Endothelial cell of umbilical vein (primary cell): ENCODE results near the gene MSMB. TPM values are rescaled to one million over a fixed set of nuclear protein-coding genes. Genes with fewer than 3 reads are reported as not detected.
A peak's percentile ranks its signal among the peaks of the same experiment; 100 is the strongest.

Experiments used
- BruUV-seq: library from RNA; stranded (reverse); fragments of 400-500 nt; replicated peaks from 2 replicates; lab custom pipeline; 2021; lab: Mats Ljungman, UMichigan
- CTCF ChIA-PET: fragments of 300-600, 350-600 bp; sonication (Branson Sonifier 250); formaldehyde crosslinking; loops from one replicate; lab custom pipeline; 2021; ENCODE audit warnings: antibody characterized with exemption, inconsistent platforms; lab: Charles Lee
- POLR2A ChIA-PET: fragments of 300-600, 350-600 bp; sonication (Branson Sonifier 250); formaldehyde crosslinking; loops from one replicate; lab custom pipeline; 2021; ENCODE audit warnings: antibody characterized with exemption, inconsistent platforms; lab: Charles Lee
- DNase-seq: peaks from one replicate; pipeline ENCODE4 v3.0.0-alpha.2; 2011; ENCODE audit warnings: low read depth, low spot score
- FAIRE-seq: peaks from 2 replicates; lab custom pipeline; 2011; peaks lifted over from hg19 to GRCh38; lab: Jason Lieb, UNC
- H2AFZ ChIP-seq: 2 replicates; pipeline ENCODE4 v1.6.0; 2012; ENCODE audit warnings: low read depth, low read length, control low read depth, inconsistent platforms
- H3K27ac ChIP-seq: 2 replicates; pipeline ENCODE4 v1.5.1; 2011; ENCODE audit warnings: low read depth, mild to moderate bottlenecking, control low read depth, low read length, moderate library complexity; ENCODE audit not compliant: insufficient read depth
- H3K27me3 ChIP-seq, 2 experiments: 2 replicates each; pipeline versions ENCODE4 v1.6.0 to v1.6.1; 2011; ENCODE audit warnings: low read length in 2 of 2, mixed read lengths in 1 of 2; ENCODE audit not compliant: control insufficient read depth in 2 of 2, insufficient read depth in 2 of 2
- H3K36me3 ChIP-seq, 2 experiments: 2 replicates in 1 of 2; 3 replicates in 1 of 2; pipeline ENCODE4 v1.5.1; 2011; ENCODE audit warnings: low read length in 2 of 2, mild to moderate bottlenecking in 1 of 2, moderate library complexity in 1 of 2; ENCODE audit not compliant: control insufficient read depth in 2 of 2, insufficient read depth in 2 of 2; ENCODE audit errors: extremely low read depth in 1 of 2
- H3K4me1 ChIP-seq: 3 replicates; pipeline ENCODE4 v1.5.1; 2011; ENCODE audit warnings: mild to moderate bottlenecking, low read length; ENCODE audit not compliant: control insufficient read depth, insufficient read depth; ENCODE audit errors: extremely low read depth
- H3K4me2 ChIP-seq: 2 replicates; pipeline ENCODE4 v1.6.1; 2011; ENCODE audit warnings: low read length, control low read depth, mixed read lengths; ENCODE audit not compliant: insufficient read depth
- H3K4me3 ChIP-seq, 3 experiments: fragments of 200-600 bp in 1 of 3; sonication (generic), shearing (Covaris generic) in 1 of 3; replicated peaks in 1 of 3; 2 replicates each; pipeline ENCODE4 v1.5.1; 2011 to 2016; ENCODE audit warnings: control low read depth in 3 of 3, low read length in 3 of 3, mild to moderate bottlenecking in 2 of 3, inconsistent platforms in 1 of 3, low read depth in 1 of 3, moderate library complexity in 1 of 3; ENCODE audit not compliant: insufficient read depth in 1 of 3
- H3K79me2 ChIP-seq: 2 replicates; pipeline ENCODE4 v1.6.0; 2012; ENCODE audit warnings: low read length, inconsistent platforms; ENCODE audit not compliant: control insufficient read depth, insufficient read depth
- H3K9ac ChIP-seq: replicated peaks from 2 replicates; pipeline ENCODE3; 2011; ENCODE audit warnings: low read length, control low read depth; ENCODE audit not compliant: insufficient read depth; ENCODE audit errors: extremely low read depth
- H3K9me1 ChIP-seq: replicated peaks from 3 replicates; pipeline ENCODE4 v1.6.0; 2011; ENCODE audit warnings: mild to moderate bottlenecking, low read length; ENCODE audit not compliant: control insufficient read depth, insufficient read depth; ENCODE audit errors: extremely low read depth
- H3K9me3 ChIP-seq: replicated peaks from 2 replicates; pipeline ENCODE4 v1.5.1; 2012; ENCODE audit warnings: low read length, inconsistent platforms; ENCODE audit not compliant: control insufficient read depth, insufficient read depth
- H4K20me1 ChIP-seq: replicated peaks from 2 replicates; pipeline ENCODE3; 2011; ENCODE audit warnings: mild to moderate bottlenecking, low read length; ENCODE audit not compliant: control insufficient read depth, insufficient read depth; ENCODE audit errors: extremely low read depth
- CTCF ChIP-seq, 2 donors: IDR thresholded peaks; 1 replicate in 1 of 2; 2 replicates in 1 of 2; pipeline ENCODE4 v1.5.1; 2011; ENCODE audit warnings: low read length in 2 of 2, mild to moderate bottlenecking in 2 of 2, moderate library complexity in 2 of 2, control low read depth in 1 of 2, inconsistent platforms in 1 of 2, low read depth in 1 of 2; ENCODE audit not compliant: insufficient read depth in 1 of 2; ENCODE audit errors: extremely low read depth in 1 of 2
- EZH2 ChIP-seq: IDR thresholded peaks from 2 replicates; pipeline ENCODE4 v1.6.1; 2012; ENCODE audit warnings: borderline replicate concordance, low read depth, mild to moderate bottlenecking, moderate library complexity, low read length, inconsistent platforms; ENCODE audit not compliant: severe bottlenecking
- FOS ChIP-seq: IDR thresholded peaks from 2 replicates; pipeline ENCODE4 v1.6.1; 2011; ENCODE audit warnings: mild to moderate bottlenecking, low read length, moderate library complexity, borderline replicate concordance; ENCODE audit not compliant: insufficient read depth
- JUN ChIP-seq: IDR thresholded peaks from 2 replicates; pipeline ENCODE4 v1.6.1; 2011; ENCODE audit warnings: borderline replicate concordance, low read depth; ENCODE audit not compliant: insufficient read length, insufficient read depth
- MAX ChIP-seq: IDR thresholded peaks from 2 replicates; pipeline ENCODE4 v1.6.1; 2011; ENCODE audit not compliant: insufficient read depth, insufficient read length
- MYC ChIP-seq: IDR thresholded peaks from one replicate; pipeline ENCODE4 v1.6.1; 2011; ENCODE audit warnings: mild to moderate bottlenecking, low read depth, low read length
- POLR2A ChIP-seq: IDR thresholded peaks from 2 replicates; pipeline ENCODE4 v1.6.1; 2012; ENCODE audit warnings: low read depth, mild to moderate bottlenecking, control low read depth, low read length
- POLR2AphosphoS5 ChIP-seq: IDR thresholded peaks from 2 replicates; pipeline ENCODE4 v1.6.1; 2012; ENCODE audit warnings: low read depth, mild to moderate bottlenecking, control low read depth, low read length, moderate library complexity; ENCODE audit not compliant: insufficient read depth
- dilution Hi-C: fragments of 300-500 bp; cut with MboI; formaldehyde crosslinking; loops from one replicate; pipeline ENCODE4 v1.15.0; 2019; ENCODE audit warnings: low sequenced_read_pairs; ENCODE audit not compliant: extremely low pct_ligation_motif_present
- intact Hi-C: fragments of 100-400 bp; cut with micrococcal nuclease; formaldehyde crosslinking; loops from one replicate; pipeline ENCODE4 v1.10.0; 2022
- polyA plus RNA-seq, 4 experiments: library from polyadenylated mRNA; depleted of rRNA in 3 of 4; stranded (reverse) in 3 of 4; unstranded in 1 of 4; fragments of >200 nt; gene quantifications; 2 replicates each; pipeline versions ENCODE4 v1.2.1 to v1.2.3, GENCODE V29; 2011 to 2012; ENCODE audit warnings: missing spikeins in 1 of 4
- total RNA-seq: library from RNA; stranded (reverse); gene quantifications from 2 replicates; pipeline ENCODE4 v1.2.3, GENCODE V29; 2021

The MSMB gene
- total and polyA plus RNA-seq, 2 donors (not counting 3 experiments of a cell fraction or from before 2014, with no cell fraction given) = not detected

DNA sequence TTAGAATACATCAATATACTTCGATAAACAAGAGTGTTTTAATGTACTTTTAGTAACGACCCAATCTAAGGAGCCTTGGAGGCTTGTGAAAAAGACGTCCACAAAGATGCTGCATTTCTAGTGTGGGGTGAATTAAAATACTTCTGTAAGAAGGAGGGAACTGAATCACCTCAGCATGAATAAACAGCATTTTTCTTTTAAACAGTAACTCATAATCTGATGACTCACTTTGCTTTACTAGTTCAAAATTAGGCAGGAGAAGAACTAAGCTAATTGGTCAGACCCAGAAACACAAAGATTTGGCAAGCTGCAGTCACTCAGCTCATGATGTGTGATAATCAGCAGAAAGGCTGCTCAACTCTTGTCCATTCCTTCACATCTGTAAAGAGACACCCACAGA lies 39.9 kb downstream of the MSMB start:
- dilution Hi-C loops (no loop called here), intact Hi-C loops (no loop called here)
- H3K27ac ChIP-seq = peak overlapping the region; percentile 3
- DNase-seq = peak; percentile 18
- TF ChIP-seq CTCF (IDR thresholded peaks at IDR 0.05; ENCODE audit: extremely low read depth in 1 of 2, insufficient read depth in 1 of 2, low read depth in 1 of 2, low read length in 2 of 2) (no peak), MYC (no peak), POLR2AphosphoS5 (no peak), JUN (no peak), MAX (no peak), POLR2A (no peak), FOS (peak; percentile 43), EZH2 (no peak)
- no peaks in the 10 kb centered on the region for H3K9me1 ChIP-seq
- FAIRE-seq = no peak
- ChIA-PET POLR2A (interaction anchor here (1.0 kb wide), 1 partner anchor 11 kb away, joined by 3 read pairs; no protein-coding TSS in a partner anchor), CTCF (interaction anchor here (1.0 to 3.9 kb wide), 3 partner anchors 9 to 22 kb away, joined by 3 to 15 read pairs (median 5); no protein-coding TSS in a partner anchor)
- H3K9me3 ChIP-seq = no peaks in the 10 kb centered on the region
- no peak overlapping the region for H2AFZ ChIP-seq
- H3K27me3 ChIP-seq = no peaks in the 10 kb centered on the region
- H4K20me1 ChIP-seq = no peaks in the 10 kb centered on the region
- no peak overlapping the region for H3K9ac ChIP-seq
- H3K36me3 ChIP-seq = peaks cover 17 to 18% of the 10 kb centered on the region in 2 experiments
- H3K79me2 ChIP-seq = peaks cover 11% of the 10 kb centered on the region
- BruUV-seq = no TSS peak
- peaks cover 6% of the 10 kb centered on the region for H3K4me1 ChIP-seq
- no peak overlapping the region for H3K4me3 ChIP-seq
- no peak overlapping the region for H3K4me2 ChIP-seq
